Renal pelvis (tissue), 4 donors: ENCODE measurements around the gene SLC25A41. TPM values are rescaled to one million over a fixed set of nuclear protein-coding genes. Genes with fewer than 3 reads are reported as not detected.
A peak's percentile ranks its signal among the peaks of the same experiment; 100 is the strongest.
"Not testable (repeated sequence)": the region's sequence is repeated elsewhere in the genome, so short reads cannot be mapped to it uniquely, and the experiment has no call there.

Experiments used
- DNase-seq: peaks from one replicate; pipeline ENCODE4 v3.0.0-alpha.2; 2013
- polyA plus RNA-seq, 3 donors: library from polyadenylated mRNA; unstranded; fragments of 120-200 nt; gene quantifications; one replicate each; pipeline ENCODE4 v1.2.1, GENCODE V29; 2013; ENCODE audit not compliant: insufficient read length in 3 of 3

The SLC25A41 gene
- polyA plus RNA-seq, 3 donors = 0.31 to 2.4 (median 1.5) TPM

DNA sequence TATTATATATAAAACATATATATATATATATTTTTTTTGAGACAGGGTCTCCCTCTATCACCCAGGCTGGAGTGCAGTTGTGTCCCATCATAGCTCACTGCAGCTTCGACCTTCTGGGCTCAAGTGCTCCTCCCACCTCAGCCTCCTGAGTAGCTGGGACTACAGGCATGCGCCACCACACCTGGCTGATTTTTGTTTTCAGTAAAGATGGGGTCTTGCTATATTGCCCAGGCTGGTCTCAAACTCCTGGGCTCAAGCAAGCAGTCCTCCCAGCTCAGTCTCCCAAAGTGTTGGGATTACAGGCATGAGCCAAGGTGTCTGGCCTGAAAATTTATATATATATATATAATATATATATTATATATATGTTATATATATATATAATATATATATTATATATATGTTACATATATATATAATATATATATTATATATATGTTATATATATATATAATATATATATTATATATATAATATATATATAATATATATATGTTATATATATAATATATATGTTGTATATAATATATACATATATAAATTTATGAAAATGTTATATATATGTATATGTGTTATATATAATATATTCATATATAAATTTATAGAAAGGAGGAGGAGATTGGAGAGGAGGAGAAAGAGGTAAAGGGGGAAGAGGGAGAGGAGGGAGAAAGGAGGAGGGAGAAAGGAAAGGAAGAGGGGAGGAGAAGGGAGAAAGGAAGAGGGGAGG is 4.7 kb downstream of the SLC25A41 start:
- DNase-seq = not testable (repeated sequence)

DNA sequence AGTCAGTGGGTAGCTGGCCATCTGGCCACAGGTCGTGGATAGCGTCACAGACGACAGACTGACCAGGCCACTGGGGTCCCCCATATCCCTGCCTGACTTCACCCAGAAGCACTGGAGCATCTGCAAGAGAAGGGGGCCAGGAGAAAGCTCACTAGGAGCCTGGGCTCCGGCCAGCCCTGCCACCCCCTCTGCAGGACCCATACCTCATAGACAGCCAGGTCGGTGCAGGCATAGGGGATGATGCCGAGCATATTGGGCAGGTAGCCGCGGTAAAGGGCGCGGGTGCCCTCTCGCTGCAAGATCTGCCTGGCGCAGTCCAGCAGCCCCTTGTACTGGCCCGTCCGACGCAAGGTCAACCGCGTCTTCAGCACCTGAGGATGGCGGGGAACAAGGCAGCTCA is 6.4 kb downstream of the SLC25A41 start:
- DNase-seq = no peak

DNA sequence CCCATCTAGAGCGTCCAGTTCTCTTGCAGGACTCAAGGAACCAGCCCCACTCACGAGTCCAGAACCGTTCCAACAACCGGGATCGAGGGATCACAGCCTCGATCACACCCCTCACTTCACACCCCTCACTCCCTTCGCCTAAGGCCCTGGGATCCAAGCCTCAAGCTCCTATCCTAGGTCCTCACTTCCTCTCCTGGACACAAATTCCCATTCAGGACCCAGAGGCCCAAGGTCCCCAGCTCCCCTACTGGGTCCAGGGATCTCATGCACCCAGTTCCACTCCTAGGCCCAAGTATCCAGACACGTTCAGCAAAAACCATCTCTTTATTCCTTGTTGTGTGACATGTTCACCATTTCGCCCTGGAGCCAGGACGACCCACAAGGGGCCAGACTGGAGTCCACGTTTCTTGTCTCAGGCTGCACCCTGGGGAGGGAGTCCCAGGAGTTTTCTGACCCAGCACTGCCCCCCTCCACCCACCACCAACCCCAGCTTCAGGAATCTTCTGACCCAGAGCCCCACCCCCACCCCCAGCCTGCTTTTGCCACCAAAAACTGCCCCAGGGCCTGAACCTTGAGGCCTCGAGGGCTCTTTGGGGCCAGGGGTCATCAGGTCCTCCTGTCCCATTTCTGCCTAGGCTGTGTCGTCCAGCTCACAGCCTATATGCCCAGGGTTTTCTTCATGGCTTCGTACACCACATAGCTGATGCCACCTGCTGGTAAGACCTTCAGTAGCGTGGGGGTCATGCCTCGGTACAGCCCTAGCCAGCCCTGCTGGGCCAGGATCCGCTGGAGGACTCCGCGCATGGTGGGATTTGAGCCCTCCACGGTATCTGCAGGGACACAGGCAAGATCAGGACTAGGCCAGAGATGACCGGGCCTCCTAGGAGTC is 7.6 kb downstream of the SLC25A41 start:
- DNase-seq = no peak

DNA sequence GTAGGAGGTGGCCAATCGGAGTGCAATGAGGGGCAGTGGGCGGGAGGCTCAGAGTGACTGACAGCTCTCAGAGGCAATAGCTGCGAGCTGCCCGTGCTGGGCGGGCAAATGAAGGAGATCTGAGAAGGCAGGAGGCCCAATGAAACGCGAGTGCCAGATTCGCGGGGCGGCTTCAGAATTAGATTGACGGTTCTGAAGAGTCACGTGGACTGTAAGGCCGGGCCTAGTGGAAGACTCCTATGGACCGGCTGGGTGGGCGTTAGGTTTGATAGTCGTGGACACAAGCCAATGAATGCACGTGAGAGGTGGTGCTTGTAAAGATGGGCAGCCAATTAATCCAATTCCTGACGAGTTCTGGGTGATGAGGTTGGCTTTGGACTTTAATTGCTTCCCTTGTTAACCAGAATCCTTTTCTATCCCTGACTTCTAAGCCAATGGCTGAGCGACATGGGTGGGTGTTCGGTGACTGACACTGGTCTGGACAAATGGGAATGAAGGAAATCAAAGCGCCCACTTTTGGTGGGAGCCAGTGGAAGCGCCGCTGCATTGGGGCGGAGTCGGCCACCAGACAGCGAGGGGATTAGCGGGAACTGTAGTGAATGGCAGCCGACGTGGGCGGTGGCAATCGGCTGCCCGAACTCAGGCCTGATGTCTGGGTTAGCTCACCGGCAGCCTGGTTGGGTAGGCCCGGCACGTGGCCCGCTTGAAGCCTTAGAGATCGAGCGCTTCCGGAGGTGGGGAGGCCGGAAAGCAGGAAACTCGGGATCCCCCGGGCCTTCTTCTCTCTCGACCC is 8.4 kb downstream of the SLC25A41 start:
- peak; percentile 100 for DNase-seq

DNA sequence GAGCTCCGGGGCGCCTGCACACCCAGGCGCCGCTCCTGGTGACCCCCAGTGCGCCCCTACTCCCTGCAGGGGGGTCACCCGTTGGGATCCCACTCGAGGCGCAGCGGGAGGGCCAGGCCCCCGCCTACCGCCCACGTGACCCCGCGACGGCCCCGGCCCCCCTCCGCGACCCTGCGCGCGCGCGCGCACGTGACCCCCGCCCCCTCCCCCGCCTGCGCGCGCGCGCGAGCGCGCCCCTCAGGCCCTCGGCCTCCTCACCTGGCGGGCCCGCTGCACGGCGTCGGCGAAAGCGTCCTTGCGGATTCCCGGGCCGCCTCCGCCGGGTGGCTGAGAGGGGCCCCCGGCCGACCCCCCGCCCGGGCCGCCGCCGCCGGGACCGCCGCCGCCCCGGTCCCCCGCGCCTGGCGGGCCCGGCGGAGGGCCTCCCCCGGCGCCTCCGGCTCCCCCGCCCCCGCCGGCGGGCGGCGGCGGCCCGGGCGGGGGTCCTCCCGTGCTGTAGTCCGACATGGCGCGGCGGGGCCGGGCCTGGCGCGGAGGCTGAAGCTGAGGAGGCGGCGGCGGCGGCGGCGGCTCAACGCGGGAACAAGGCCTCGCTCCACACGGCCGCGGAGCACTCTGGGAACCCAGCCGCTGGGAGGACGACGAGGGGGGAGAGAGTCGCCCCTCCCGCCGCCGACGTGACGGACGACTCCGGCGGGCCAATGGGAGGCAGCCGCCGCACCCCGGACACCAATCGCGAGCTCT is 9.2 kb downstream of the SLC25A41 start, which contains the start of gene KHSRP:
Gene KHSRP, minus strand, starts transcription at position 617 of the 744 bp plus-strand sequence. Its CDS starts 110 bp downstream, at position 507.
- DNase-seq = no peak

DNA sequence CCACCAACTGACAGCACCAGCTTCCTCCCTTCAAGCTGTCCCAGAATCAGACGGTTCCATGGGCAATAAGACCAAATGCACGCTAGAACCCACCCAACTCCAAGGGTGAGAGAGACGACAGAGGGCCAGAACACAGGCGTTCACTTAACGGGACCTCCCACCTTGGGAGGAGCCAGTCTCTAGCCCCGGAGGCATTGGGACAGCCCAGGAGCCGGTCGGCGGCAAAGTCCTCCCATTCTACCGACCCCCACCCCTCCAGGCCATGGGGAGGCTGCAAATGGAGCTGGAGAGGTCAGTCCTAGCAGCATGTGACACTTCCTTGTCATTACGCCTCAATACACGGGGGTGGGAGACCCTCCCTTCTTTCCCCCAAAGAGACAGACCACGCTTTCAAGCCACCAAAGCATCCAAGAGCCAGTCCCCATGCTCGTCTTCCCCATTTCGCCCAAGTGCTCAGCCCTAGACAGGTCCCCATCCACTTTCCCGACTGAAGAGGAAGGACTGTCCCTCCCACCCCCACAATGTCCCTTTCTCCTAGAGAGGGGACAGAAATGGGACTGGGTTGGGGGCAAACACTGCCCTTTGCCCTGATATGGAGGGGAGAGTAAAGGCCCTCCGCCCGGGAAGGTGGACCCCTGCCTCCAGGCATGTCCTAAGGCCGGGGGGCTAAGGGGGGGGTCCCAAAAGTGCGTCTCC is 9.9 kb downstream of the SLC25A41 start:
- no peak for DNase-seq

DNA sequence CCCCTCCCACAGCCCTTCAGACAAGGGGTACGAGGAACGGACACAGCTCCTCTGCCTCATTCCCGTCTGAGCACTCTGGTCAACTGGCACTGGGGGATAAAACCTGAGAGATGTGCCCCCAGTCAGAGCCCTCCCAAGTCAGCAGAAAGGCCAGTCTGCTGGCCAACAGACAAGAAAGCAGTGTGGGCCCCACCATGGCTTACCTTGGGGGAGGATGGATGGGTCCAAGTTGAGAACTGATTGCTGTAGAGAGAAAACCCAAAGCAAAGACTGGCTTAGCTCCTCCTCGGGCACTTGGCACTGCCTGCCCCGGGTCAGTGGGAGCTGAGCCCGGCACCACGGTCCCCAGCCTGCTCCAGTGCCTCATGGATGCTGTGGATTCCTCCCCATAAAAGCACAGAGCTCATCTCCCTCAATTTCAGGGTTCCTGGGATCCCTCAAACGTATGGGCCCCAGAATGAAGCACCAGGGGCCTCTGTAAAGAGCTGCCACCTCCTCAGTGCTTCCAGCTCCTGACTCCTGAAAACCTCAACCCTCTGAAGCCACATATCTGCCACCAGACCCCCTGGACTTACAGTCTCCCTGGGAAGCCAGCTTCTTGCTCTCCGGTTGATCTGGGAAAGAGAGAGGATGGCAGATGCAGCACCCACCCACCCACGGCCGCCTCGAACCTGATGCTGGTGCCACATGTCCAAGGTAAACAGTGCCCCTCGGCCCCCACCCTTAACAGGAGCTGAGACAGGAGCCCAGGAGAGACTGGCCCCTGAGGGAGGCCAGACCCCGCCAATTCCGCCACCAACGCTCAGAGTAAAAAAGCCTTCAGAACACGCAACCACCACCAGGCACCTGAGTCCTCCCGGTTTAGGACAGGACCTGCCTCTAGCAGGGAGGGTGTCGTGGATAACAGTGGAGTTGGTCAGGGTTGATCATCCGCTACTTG is 12.2 kb downstream of the SLC25A41 start:
- no peak for DNase-seq

DNA sequence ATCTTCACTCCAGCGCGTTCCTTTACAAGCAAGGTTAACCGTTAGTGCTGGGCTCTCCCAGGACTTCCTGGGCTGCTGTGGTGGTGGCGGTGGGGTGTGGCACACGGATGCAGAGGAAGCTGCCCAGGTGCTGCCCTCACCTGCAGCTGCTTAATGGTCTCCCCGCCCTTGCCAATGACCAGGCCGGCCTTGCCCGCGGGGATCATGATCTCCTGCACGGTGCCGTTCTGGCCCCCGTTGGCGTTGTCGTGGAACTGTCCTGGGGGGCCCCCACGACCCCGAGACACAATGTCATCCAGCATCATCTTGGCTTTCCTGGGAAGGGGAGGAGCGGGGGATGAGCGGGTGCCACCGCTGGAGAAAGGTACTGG is 15.0 kb downstream of the SLC25A41 start:
- DNase-seq = no peak

DNA sequence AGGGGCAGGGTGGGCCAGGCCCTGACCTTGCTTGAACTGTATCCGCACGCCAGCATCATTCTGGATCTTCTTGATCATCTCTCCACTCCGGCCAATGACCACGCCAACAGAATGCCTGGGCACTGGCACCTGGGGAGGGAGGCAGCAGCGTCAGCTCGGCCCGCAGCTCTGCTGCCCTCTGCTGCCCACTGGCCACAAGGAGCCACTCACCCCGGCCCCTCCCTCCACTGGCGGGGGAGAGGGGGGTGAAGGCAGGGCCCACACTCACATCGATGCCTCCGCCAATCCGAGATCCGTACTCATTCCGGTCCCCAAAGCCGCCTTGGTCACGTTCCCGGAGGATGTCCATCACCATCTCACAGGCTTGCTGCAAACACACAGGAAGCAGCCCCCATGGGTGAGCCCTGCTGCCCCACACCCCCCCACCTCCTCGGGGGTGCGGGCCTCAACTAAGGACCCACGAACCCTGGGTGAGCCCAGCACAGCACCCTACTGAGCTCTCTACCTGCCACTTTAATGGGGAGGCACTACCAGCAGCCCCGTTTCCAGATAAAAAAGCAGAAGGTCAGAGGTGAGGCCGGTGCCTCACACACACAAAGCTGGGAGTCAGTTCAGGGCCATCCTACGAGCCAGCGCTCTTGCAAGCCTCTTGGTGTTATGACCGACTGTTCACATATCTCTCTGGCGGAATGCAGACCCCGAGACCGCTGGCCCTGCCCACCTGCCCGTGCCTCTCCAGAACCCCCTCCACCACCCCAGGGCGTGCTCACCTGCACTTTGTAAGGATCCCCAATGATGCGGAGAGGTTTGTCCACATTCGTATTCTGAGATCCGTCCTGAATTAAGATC is 15.6 kb downstream of the SLC25A41 start:
- no peak for DNase-seq

DNA sequence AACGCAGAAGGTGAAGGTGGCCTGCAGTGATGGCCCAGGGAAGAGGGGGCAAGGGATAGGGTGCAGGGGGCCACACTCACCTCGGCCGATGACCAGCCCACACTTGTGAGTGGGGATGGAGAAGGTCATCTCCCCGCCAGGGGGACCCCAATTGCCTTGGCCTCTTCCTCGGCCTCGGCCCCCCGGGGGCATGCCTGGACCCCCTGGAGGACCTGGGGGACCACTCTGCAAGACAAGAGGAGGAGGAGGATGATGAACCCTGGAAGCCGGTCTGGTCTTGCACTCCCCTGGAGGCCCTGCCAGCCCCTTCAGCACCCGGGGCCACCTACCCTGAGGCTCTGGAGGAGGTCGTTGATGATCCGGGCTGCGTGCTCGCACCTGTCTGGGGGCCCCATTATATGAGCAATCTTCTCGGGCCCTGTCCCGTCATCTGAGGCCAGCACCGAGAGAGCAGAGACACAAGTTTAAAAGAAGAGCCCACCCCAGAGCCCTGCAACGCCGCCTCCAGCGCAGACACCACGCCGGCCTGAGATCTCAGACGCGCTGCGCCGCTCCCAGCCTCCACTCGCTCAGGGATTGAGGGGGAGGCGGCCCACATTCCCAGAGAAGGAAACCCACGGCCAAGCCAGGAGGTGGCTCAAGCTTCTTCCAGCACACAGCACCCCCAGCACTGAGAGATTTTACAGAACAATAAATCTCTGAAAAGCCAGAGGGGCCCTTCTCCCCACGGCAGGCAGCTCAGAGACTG is 16.7 kb downstream of the SLC25A41 start:
- no peak for DNase-seq

DNA sequence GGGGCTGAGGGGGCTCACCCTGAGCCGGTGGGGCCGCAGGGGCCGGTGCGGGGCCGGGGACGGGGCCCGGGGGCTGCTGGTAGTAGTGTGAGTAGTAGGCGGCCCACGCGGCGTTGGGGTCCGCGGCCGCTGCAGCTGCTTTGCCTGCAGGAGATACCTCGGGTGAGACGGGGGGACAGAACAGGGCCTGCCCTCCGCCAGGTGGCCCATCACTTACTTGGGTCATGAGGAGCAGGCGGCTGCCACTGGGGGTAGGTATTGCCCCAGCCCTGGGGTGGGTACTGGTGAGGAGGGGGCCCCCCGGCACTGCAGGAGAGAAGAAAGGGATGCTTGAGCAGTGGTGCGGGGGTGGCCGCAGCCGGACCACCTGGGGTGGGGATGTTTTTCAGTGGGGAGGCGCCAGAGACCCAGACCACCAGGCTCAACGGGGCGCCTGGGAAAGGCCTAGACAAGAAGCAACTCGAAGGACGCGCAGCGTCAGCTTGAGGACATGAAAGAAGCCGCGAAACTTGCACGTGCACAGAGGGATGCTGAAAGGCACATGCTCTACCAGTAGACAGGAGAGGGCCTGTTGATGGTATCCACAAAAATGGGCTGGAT is 17.9 kb downstream of the SLC25A41 start:
- DNase-seq = no peak

DNA sequence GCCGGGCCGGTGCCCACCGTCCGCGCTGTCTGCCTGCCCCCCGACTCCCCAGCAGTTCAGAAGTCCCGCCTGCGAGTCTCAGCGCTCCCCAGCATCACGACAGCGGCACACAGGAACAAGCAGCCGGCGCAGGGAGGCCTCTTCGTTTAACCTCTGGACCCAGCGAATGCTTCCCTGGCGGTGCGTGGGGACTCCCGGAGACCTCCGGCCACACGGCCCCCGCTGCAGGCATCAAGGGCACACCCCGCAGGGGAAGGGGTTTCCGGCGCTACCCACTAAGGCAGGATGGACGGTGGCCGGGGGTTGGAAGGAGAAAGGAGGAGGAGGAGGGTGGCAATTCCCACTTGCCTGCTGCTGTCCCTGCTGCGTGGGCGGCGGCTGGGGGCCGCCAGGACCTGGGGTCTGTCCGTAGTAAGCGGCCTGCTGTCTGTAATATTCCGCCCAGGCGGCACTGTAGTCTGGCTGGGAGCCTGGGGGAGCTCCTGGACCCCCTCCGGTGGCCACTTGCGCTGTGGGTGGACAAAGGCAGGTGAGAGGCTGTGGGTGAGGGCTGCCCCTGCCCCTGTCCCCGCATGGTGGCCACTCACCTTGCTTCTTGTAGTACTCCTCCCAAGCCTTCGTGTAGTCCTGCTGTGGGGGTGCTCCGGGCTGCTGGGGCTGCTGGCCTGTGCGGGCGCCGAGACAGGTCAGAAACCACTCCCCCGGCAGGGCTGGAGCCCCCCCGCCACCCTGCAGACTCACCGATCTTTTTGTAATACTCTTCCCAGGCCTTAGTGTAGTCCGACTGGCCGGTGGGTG is 18.6 kb downstream of the SLC25A41 start:
- DNase-seq = no peak

DNA sequence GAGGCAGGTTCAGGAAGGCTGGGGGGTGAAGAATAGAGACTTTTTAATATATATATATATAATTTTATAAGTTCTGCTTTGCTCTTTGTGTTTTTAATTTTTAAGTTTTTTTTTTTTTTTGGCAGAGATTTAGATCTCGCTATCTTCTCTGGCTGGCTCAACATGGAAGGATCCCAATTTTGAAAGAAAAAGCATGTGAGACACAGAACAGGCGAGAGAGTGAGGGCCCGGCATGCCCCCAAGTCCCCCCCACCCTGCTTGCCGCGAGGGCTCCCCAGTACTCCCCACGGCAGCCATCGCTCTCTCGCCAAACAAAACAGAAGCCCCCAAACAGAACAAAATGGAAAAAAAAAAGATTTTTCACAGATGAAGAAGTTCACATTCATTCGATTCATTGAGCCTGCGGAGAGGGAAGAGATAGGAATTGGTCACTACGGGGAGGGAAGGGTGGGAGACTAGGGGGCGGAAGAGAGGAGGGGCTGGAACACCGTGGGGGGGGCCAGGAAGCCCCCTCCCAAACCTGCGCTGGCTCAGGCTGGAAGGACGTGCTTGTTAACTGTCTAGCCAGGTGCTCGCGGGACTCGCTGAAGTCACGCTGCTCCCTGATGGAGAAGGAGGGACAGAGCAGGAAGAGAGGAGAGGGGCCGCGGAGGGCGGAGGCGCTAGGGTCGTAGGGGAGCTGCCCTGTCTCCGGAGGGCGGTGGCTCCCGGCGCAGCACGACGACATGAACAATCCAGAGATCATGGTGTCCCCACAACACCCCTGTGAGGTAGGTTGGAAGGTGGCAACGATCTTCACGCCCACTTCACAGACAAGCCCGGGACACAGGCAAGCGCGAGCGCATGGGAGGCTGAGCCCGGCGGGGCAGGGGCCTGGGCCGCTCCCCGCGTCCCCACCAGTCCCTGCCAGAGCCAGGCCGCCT is 19.6 kb downstream of the SLC25A41 start:
- DNase-seq = no peak

DNA sequence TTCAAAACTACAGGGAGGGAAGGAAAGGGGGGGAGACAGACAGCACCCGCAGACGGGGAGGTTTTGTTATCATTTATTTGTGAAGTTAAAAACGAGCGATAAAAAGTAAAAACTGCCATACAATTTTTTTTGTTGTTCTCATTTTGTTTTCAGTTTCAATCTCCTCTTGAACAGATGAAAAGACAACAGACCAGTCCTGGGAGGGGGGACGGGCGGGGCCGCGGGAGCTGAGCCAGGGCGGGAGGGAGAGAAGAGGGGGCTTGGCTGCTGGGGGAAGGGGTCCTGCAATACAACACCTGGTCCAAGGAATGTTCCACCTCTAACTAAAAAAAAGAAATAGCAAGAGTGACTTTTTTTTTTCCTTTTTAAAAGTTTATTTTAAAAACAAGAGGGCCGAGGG is 20.3 kb downstream of the SLC25A41 start:
- no peak for DNase-seq

DNA sequence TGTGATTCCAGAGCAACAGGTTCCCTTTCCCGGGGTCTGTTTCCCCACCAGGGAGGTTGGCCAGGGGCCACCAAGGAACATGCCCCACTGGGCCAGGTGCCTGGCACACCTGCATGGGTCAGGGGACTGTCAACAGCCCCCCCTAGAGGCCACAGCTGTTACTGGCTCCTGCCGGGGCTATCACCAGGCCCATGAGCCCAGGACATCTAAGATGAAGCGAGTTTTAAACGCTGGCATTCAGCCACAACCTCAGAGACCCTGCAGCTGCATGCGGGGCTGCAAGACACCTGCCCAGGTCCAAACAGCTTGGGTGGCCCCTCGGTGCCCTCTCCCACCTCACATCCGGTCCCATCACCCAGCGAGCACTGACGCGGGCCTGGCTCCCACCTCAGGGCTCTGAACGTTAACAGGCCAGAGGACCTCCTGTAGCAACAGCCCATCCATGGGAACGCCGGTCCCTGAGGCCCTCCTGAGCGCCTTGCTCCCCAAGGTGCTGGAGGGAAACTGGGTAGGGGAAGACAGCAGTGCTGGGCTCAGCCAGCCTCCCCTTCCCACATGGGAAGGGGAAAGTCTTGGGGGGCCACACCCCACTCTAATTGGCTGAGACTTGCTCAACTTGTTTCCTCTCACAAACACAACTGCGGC is 21.0 kb downstream of the SLC25A41 start:
- DNase-seq = no peak
